ENCODE data around the gene RGS3.
A peak's percentile ranks its signal among the peaks of the same experiment; 100 is the strongest.

The RGS3 gene

GRCh38 chr9:113562653-113563381 lies 99.3 kb downstream of the RGS3 start:
- Histone ChIP-seq H4K20me1 (ENCODE audit: insufficient read depth, low read length) (no peaks in the 10 kb centered on the region), H3K9ac (ENCODE audit: low read length) (no peak overlapping the region), H3K79me2 (ENCODE audit: low read length) (peaks cover 17% of the 10 kb centered on the region), H3K9me2 (replicated peaks; ENCODE audit: insufficient read depth, low read length) (no peaks in the 10 kb centered on the region), H2AFZ (ENCODE audit: low read length) (no peak overlapping the region), H3K4me2 (ENCODE audit: low read depth, low read length) (no peak overlapping the region), H3K4me3 (ENCODE audit: low read length) (no peak overlapping the region), H3K27ac (ENCODE audit: low read length) (no peak overlapping the region), H3K36me3 (replicated peaks; ENCODE audit: insufficient read depth, low read length) (no peaks in the 10 kb centered on the region), H3K4me1 (ENCODE audit: low read length) (peaks cover 17% of the 10 kb centered on the region), H3F3A (ENCODE audit: insufficient read depth, low read length) (peaks cover 9% of the 10 kb centered on the region; the same call in 1 of the 2 replicates), H3K27me3 (replicated peaks; ENCODE audit: insufficient read depth, low read length) (no peaks in the 10 kb centered on the region), H3K9me3 (replicated peaks; ENCODE audit: insufficient read depth, low read length) (no peaks in the 10 kb centered on the region)
- TF ChIP-seq EZH2phosphoT487 (IDR thresholded peaks at IDR 0.05; ENCODE audit: low read length) (no peak), EZH2 (optimal IDR thresholded peaks at IDR 0.05; ENCODE audit: low read depth, low read length) (no peak), CTCF (IDR thresholded peaks at IDR 0.05; ENCODE audit: low read length) (no peak)
- no peak for DNase-seq

- H4K20me1 ChIP-seq (ENCODE audit: insufficient read depth, low read length) = no peaks in the 10 kb centered on the region
- DNase-seq = no peak
- H3K27me3 ChIP-seq (replicated peaks; ENCODE audit: insufficient read depth, low read length) = no peaks in the 10 kb centered on the region
- peaks cover 9% of the 10 kb centered on the region; the same call in 1 of the 2 replicates for H3F3A ChIP-seq (ENCODE audit: insufficient read depth, low read length)
- TF ChIP-seq EZH2 (optimal IDR thresholded peaks at IDR 0.05; ENCODE audit: low read depth, low read length) = no peak
- no peak for TF ChIP-seq EZH2phosphoT487 (IDR thresholded peaks at IDR 0.05; ENCODE audit: low read length)
- no peak for TF ChIP-seq CTCF (IDR thresholded peaks at IDR 0.05; ENCODE audit: low read length)
- no peaks in the 10 kb centered on the region for H3K9me3 ChIP-seq (replicated peaks; ENCODE audit: insufficient read depth, low read length)
- no peaks in the 10 kb centered on the region for H3K36me3 ChIP-seq (replicated peaks; ENCODE audit: insufficient read depth, low read length)
- H3K9ac ChIP-seq (ENCODE audit: low read length) = no peak overlapping the region
- peaks cover 27% of the 10 kb centered on the region for H3K79me2 ChIP-seq (ENCODE audit: low read length)
- no peak overlapping the region for H2AFZ ChIP-seq (ENCODE audit: low read length)
- no peak overlapping the region for H3K27ac ChIP-seq (ENCODE audit: low read length)
- no peaks in the 10 kb centered on the region for H3K9me2 ChIP-seq (replicated peaks; ENCODE audit: insufficient read depth, low read length)
- no peak overlapping the region for H3K4me3 ChIP-seq (ENCODE audit: low read length)
- peaks cover 17% of the 10 kb centered on the region for H3K4me1 ChIP-seq (ENCODE audit: low read length)
- no peak overlapping the region for H3K4me2 ChIP-seq (ENCODE audit: low read depth, low read length)
Observed at GRCh38 chr9:113563826-113564497, 100.4 kb downstream of the RGS3 start.

- Histone ChIP-seq H4K20me1 (ENCODE audit: insufficient read depth, low read length) (no peaks in the 10 kb centered on the region), H3K4me3 (ENCODE audit: low read length) (peak overlapping the region; percentile 64; the same call in 1 of the 2 replicates), H3F3A (ENCODE audit: insufficient read depth, low read length) (peaks cover 9% of the 10 kb centered on the region; the same call in 1 of the 2 replicates), H3K27ac (ENCODE audit: low read length) (no peak overlapping the region; the same call in 1 of the 2 replicates), H3K4me1 (ENCODE audit: low read length) (peaks cover 17% of the 10 kb centered on the region), H3K9me2 (replicated peaks; ENCODE audit: insufficient read depth, low read length) (no peaks in the 10 kb centered on the region), H3K9me3 (replicated peaks; ENCODE audit: insufficient read depth, low read length) (no peaks in the 10 kb centered on the region), H3K36me3 (replicated peaks; ENCODE audit: insufficient read depth, low read length) (no peaks in the 10 kb centered on the region), H3K27me3 (replicated peaks; ENCODE audit: insufficient read depth, low read length) (no peaks in the 10 kb centered on the region), H2AFZ (ENCODE audit: low read length) (peak overlapping the region; percentile 49; the same call in 1 of the 2 replicates), H3K79me2 (ENCODE audit: low read length) (peaks cover 33% of the 10 kb centered on the region), H3K4me2 (ENCODE audit: low read depth, low read length) (peak overlapping the region; percentile 97; the same call in 1 of the 2 replicates), H3K9ac (ENCODE audit: low read length) (no peak overlapping the region)
- no peak for TF ChIP-seq EZH2 (optimal IDR thresholded peaks at IDR 0.05; ENCODE audit: low read depth, low read length)
- TF ChIP-seq EZH2phosphoT487 (IDR thresholded peaks at IDR 0.05; ENCODE audit: low read length) = no peak
- TF ChIP-seq CTCF (IDR thresholded peaks at IDR 0.05; ENCODE audit: low read length) = no peak
- DNase-seq = no peak
Observed at GRCh38 chr9:113564498-113565237, 101.1 kb downstream of the RGS3 start.

All from MM.1S (cell line).